DOHH2 (cell line): Measurements from ENCODE around the gene DHRS9.

ENCODE experiments used
- EZH2phosphoT487 ChIP-seq: fragments of 200-600 bp; sonication (generic); IDR thresholded peaks from 2 replicates; pipeline ENCODE4 v1.6.1; 2017; ENCODE audit warnings: borderline replicate concordance, mild to moderate bottlenecking, antibody characterized with exemption, low read length, moderate library complexity, mixed read lengths
- TF ChIP-seq, protein P1 (sequence below): fragments of 200-600 bp; sonication (generic); IDR thresholded peaks from one replicate; pipeline ENCODE4 v1.5.1; 2014; ENCODE audit warnings: antibody characterized with exemption, mild to moderate bottlenecking, low read depth, low read length; ENCODE audit not compliant: poor library complexity, severe bottlenecking

DNA sequence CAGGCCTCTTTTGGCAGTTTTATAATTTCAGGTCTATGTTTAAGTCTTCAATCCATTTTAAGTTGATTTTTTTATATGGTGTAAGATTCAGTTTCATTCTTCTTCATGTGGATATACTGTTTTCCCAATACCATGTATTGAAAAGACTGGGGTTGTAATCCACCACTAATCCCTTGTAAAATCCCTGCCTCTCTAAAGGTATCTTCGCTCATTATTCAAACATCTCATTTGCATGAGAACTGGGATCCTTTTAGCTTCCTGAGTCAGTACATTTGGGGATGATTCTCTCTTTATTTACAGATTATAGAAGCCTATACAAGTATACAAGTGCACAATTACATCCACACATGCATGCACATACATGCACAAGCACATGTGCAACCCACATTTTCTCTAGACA is 25.3 kb downstream of the DHRS9 start:
- no peak for TF ChIP-seq EZH2phosphoT487
- TF ChIP-seq, protein P1, sequence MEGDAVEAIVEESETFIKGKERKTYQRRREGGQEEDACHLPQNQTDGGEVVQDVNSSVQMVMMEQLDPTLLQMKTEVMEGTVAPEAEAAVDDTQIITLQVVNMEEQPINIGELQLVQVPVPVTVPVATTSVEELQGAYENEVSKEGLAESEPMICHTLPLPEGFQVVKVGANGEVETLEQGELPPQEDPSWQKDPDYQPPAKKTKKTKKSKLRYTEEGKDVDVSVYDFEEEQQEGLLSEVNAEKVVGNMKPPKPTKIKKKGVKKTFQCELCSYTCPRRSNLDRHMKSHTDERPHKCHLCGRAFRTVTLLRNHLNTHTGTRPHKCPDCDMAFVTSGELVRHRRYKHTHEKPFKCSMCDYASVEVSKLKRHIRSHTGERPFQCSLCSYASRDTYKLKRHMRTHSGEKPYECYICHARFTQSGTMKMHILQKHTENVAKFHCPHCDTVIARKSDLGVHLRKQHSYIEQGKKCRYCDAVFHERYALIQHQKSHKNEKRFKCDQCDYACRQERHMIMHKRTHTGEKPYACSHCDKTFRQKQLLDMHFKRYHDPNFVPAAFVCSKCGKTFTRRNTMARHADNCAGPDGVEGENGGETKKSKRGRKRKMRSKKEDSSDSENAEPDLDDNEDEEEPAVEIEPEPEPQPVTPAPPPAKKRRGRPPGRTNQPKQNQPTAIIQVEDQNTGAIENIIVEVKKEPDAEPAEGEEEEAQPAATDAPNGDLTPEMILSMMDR = no peak
